Activated T-cell treated with anti-CD3 and anti-CD28 coated beads for 48 hours (primary cell): ENCODE measurements around the gene SLC38A7.
"Not testable (repeated sequence)": the region's sequence is repeated elsewhere in the genome, so short reads cannot be mapped to it uniquely, and the experiment has no call there.

ENCODE experiments used
- DNase-seq: peaks from one replicate; pipeline ENCODE4 v3.0.0-alpha.2; 2020; ENCODE audit warnings: low read depth

The SLC38A7 gene

DNA sequence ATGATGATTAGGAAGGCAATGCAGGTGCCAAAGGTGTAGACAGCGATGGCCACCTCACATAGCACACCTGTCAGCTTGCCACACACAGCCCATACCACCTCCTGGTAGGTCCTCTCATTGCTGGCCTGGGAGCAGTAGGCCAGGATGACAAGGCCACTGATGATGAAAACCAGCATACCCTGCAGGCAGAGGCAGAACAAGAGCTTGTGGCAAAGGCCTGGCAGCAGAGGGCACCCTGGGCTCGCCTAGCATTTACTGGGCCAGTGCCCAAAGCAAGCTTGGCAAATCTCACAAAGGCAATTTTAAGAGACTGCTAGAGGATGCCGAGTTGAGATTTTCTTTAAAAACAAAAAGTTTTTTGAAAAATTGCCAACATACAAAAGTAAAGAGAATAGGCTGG, 5.9 kb downstream of the SLC38A7 start:
- no peak for DNase-seq

DNA sequence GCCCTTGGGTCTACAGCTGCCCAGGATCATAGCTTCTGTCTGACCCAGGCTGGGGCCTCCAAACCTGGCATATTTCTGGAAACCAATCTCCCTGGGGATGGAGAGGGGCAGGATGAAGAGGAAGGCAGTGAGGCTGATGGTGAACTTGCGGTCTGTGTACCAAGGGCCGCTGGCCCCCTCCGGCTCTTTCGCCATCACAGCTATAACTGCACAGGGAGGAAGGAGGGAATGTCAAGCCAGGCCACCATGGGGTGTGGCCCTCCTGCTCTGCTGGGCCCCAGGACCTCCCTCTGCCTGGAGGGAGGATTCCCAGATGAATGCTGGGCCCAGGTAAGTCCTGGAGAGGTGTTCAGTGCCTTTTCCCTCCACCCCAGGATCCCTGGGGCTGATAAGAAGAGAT, 6.3 kb downstream of the SLC38A7 start:
- no peak for DNase-seq

DNA sequence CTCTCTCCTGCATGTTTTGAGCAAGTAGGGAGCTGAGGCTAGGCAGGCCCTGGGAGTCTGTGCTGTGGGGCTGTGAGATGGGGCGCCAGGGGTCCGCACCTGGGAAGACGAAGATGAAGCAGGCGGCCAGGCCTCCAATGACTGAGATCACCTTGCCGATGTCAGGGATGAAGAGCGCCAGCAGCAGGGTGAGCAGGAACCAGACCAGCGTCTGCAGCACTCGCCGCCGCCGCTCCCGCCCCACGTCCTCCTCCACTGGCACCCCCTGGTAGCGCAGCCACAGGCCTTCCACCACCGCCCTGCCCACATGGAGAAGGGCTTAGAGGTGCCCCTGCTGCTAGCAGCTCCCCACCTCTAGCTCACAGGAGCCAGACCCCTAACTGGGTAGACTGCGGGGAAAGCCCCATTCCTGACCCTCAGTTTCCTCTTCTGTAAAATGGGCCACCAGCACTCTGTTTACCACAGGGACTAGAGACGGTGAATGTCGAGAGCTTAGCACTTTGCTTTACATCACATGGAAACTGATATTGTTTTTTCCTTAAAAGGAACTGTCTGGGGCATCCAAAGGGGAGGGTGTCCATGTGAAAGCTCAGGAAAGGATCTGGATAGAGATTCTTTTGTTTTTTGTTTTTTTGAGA, 13.5 kb downstream of the SLC38A7 start:
- no peak for DNase-seq

DNA sequence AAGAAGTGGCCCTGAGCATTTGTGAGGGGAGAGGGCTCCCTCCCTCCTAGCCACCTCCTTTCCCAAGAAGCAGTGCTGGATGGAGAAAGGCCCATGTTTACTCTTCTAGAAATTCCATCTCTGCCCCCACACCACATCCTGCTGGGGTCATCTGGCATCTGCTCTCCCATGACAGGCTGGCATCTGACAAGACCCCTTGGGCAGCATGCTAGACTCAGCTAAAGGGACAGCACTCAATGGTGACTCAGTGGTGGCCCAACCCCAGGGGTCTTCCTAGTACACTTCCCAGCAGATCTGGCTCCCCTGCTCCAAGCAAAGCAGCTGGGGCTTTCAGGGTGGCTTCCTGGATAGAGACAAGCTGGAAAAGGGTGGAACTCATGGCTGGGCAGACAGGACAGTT, 14.4 kb downstream of the SLC38A7 start:
- no peak for DNase-seq

DNA sequence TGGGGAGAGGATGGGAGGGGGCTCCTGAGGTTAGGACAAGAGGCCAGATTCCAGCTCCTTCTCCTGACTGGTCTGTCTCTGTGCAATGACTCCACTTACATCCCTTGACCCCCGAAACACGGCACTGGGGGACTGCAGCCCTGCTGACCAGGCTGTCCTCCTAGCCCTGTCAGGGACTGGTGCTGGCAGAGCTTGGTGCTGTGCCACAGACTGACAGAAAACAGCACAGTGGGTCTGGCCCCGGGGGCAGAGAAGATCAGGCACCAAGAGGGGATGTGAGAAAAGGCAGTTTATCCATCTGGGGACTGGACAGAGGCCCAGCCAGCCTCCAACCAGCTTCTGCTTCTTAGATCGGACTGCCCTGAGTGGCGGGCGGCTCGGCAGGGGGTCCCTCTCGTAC, 19.4 kb downstream of the SLC38A7 start:
- no peak for DNase-seq

DNA sequence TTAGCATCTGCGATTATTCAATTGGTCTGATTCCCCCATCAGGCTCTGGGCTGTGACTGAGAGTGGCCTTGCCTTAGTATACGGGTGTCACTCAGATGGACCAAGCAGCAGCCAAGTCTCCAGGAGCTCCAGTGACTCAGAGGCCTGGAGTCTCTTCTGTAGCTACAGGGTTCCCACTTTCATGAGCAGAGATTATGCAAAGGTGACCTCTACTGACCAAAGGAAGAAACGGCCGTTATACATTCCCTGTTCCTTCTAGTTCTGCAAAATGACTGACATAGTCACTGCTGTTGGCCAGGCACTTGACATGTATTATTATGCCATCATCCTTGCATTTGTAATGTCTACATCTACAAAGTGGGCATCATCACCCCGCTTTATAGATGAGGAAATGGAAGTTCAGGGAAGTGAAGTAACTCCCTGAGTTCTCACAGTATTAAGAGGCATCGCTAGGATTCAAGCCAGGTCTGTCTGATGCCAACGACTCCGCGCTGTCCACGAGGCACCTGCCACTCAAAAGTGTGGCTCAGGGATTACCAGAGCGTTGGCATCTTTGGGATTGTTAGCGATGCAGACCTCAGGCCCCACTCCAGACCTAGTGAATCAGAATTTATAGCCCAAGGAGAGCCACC, 23.3 kb downstream of the SLC38A7 start:
- no peak for DNase-seq

DNA sequence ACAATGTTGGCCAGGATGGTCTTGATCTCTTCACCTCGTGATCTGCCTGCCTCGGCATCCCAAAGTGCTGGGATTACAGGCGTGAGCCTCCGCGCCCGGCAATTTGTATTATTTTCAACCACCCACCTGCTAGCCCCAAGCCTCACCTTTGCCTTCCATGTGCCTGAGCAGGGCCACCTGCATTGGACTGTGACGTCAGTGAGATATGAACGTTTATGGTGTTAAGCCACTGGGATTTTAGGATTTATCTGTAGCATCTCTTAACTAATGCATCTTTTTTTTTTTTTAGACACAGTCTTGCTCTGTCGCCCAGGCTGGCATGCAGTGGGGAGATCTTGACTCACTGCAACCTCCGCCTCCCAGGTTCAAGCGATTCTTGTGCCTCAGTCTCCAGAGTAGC, 24.7 kb downstream of the SLC38A7 start:
- not testable (repeated sequence) for DNase-seq

DNA sequence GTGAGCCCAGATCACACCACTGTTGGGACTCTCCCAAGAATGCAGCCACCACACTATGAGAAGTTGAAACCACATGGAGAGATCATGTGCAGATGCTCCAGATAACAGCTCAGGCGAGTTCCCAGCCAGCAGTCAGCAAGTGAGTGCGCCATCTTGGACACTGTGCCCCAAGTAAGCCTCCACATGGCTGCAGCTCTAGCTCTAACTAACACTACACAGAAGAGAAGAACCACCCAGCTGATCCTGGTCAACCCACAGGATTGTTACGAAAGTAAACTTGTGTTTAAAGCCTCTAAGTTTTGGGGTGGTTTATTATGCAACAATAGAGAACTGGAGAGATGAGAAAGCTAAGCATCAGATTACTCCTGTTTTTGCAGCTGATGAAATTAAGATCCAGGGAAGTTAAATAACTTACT, 25.8 kb downstream of the SLC38A7 start:
- DNase-seq = no peak

DNA sequence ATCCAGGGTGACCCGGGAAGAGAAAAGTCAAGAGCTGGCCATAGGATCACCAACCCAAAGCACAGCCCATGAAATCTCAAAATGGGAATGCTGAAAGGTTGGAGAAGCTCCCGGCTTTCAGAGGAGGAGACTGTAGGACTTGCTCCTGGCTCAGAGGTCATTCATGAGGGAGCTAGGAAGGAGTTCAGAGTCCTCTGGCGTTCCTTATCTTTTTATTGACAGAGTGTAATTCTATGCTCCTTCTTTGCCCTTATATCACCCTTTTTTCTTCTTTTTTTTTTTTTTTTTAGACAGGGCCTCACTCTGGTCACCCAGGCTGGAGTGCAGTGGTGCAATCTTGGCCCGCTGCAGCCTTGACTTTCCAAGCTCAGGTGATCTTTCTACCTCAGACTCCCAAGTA, 27.7 kb downstream of the SLC38A7 start:
- no peak for DNase-seq

DNA sequence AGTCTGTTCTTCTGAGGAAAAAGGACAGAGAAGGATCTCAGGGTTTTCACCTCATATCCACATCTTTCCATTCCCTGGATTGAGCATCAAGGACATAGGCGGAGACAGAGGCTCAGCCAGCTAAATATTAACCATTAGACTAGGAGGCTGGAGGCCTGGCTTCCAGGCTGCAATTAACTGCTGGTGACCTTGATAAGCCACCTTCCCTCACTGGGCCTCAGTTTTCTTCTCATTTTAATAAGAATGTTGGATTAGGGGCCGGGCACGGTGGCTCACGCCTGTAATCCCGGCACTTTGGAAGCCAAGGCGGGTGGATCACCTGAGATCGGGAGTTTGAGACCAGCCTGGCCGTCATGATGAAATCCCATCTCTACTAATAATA, 29.4 kb downstream of the SLC38A7 start:
- DNase-seq = no peak

DNA sequence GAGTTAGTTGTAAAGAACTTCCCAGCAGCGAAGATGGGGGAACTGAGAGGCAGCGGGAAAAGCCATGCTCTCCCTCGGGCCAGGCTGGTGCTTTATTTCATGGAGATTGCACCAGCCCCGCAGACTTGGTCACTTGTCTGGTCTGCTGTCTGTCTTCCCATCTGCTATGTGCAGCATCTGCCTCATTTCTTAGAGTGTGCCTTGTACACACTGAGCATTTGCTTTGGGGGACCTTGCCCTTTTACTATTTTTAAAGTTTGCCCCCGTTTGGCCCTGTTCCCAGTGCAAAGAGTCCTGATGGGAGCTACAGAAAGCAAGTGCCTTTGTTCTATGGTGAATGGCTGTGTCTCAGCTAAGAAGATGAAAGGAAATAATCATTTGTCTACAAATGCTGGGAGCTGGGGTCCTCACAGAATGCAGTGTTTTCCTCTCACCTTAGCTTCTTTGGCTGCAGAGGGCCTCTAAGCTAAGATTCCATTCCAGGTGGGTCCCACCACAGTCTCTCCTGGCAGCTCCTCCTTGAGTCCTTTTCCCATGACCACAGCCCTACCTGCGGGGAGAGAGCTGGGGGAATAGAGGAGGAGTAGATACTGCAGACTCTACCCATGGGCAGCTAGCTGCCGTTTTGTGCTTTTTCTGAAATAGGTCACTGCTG, 29.9 kb downstream of the SLC38A7 start:
- no peak for DNase-seq

DNA sequence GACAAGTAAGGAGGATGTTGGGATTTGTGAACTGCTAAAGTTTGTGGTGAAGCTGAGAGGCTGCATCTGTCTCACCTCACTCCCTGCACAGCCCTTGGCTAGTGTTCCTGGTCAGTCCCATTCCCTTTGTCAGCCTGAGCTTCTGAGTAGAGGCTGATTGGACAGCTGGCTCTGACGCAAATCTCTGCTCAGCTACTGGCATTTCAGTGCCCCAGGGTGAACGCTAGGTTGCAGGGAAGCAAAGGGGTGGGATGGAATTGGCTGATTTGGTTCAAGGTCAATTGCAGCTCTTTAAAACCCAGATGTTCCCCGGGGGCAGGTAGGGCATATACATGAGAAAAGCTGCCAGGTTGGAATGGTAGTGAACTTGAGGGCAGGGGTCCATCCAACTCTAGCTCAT, 31.8 kb downstream of the SLC38A7 start:
- DNase-seq = no peak

DNA sequence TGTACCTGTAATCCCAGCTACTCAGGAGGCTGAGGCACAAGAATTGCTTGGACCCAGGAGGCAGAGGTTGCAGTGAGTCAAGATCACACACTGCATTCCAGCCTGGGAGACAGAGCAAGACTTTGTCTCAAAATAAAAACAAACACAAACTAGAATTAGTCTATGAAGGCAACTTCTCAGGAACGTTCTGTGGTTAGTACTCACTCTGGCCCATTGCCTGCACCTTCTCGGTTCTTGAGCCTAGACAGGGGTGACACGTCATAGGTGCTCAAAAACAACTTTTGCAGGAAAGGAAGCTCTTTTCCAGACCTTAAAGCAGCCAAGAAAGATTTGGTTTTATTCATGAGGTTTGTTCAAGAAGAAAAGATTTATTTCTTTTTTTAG, 32.6 kb downstream of the SLC38A7 start:
- no peak for DNase-seq

DNA sequence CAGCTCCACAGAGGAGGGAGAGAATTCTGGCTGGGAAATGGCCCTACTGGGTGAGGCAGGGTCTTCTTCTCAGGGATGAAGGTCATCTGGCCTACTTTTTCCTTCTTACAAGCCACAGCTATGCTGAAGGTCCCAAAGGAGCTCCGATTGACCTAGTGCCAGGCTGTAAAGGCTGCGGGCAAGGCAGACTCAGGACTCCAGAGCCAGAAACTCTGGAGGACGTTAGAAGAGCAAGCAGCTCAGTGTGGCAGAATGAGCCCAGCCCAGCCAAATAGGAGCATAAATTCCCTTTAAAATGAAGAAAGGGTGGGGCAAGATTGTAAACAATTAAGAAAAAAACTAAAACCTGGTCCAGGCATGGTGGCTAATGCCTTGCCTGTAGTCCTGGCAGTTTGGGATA, 34.9 kb downstream of the SLC38A7 start:
- DNase-seq = no peak

DNA sequence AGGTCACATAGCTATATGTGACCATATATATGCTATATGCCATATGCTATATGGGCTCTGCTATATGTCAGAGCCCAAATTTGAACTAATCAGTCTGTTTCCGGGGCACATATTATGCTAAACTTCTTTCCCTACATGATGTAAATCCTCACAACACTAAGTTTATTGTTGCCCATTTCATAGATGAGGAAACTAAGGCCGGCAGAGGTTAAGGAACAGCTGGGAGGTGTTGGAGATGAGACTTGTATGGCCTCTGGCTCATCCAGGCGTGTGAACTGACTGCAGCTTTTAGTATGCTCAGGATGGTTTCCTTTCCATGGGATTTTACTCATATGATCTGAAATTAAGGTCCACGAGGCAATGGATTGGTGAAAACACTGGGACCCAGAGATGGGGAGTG, 37.5 kb downstream of the SLC38A7 start:
- DNase-seq = no peak

DNA sequence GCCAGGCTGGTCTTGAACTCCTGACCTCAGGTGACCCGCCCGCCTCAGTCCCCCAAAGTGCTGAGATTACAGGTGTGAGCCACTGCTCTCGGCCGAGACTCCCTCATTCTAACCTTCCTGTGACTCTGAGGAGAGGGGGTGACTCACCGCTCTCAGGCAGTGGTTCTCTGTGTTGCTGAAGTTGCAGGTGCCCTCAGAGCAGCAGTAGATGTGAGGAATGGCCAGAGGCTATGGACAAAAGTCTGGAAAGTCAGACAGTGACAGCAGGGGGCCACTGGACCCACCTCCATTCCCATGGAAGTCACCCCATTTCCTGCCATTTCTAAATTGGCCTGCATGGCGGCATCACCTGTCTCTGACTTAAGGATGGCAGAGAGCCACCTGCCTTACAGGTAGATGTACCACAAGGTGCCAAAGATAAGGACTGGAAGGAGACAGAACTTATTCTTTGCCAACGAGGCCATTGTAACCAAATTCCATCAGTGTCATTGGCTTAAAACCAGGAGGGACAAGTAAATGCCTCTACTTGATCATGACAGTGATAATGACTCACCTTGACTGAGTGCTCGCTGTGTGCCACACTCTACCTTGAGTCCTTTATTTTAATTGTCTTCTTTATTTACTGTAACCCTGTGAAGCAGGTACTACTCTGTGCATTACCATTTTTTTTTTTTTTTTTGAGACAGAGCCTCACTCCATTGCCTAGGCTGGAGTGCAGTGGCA, 39.6 kb downstream of the SLC38A7 start:
- no peak for DNase-seq

DNA sequence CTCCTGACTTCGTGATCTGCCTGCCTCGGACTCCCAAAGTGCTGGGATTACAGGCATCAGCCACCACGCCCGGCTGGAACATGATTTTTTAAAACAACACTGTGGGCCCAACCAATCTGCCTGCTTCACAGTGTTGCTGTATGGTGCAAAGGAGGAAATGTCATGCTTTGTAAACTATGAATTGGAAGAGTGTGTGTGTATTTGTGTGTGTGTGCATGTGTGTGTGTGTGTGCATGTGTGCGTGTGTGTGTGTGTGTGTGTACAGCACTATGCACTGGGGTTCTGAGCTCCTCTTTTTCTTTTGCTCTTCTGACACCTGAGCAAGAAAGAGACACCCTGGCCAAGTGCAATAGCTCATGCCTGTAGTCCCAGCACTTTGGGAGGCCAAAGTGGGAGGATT, 40.5 kb downstream of the SLC38A7 start:
- DNase-seq = no peak

DNA sequence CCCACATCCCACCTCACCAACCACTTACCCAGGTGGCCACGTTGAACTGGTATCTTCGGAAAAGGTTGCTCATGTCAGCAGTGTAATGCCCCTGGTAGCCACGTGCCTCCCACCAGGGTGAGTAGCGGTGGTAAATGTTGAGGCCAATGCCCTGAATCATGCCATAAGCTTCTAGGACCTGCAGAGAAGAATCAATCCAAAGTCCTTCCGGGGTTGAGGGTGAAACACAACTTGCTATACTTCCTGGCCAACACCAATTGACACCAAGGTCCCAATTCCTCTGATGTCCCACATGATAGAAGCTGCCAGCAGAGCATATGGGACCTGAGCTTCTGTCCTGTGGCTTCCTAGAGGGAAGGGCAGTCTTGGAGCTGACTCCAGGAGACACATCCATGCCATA, 43.6 kb downstream of the SLC38A7 start:
- no peak for DNase-seq

DNA sequence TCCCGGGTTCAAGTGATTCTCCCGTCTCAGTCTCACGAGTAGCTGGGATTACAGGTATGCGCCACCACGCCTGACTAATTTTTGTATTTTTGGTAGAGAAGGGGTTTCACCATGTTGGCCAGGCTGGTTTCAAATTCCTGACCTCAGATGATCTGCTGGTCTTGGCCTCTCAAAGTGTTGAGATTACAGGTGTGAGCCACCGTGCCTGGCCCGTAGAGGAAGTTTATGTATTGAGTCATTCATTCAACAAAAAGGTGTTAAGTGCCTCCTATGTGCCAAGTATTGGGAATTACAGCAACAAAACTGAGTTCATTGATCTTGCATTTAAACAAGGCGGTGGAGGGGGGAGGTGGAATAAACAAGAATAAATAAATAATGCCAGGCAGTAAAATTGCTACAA, 44.7 kb downstream of the SLC38A7 start:
- no peak for DNase-seq

DNA sequence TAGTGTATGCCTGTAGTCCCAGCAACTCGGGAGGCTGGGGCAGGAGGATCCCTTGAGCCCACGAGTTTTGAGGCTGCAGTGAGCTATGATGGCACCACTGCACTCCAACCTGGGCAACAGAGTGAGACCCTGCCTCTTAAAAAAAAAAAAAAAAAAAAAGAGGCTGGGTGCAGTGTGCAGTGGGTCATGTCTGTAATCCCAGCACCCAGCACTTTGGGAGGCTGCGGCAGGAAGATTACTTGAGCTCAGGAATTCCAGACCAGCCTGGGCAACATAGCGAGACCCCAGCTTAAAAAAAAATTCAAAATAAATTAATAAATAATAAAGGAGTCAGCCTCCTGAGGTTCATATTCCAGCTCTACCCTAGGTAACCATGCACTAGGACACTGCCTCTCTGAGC, 45.3 kb downstream of the SLC38A7 start:
- no peak for DNase-seq

DNA sequence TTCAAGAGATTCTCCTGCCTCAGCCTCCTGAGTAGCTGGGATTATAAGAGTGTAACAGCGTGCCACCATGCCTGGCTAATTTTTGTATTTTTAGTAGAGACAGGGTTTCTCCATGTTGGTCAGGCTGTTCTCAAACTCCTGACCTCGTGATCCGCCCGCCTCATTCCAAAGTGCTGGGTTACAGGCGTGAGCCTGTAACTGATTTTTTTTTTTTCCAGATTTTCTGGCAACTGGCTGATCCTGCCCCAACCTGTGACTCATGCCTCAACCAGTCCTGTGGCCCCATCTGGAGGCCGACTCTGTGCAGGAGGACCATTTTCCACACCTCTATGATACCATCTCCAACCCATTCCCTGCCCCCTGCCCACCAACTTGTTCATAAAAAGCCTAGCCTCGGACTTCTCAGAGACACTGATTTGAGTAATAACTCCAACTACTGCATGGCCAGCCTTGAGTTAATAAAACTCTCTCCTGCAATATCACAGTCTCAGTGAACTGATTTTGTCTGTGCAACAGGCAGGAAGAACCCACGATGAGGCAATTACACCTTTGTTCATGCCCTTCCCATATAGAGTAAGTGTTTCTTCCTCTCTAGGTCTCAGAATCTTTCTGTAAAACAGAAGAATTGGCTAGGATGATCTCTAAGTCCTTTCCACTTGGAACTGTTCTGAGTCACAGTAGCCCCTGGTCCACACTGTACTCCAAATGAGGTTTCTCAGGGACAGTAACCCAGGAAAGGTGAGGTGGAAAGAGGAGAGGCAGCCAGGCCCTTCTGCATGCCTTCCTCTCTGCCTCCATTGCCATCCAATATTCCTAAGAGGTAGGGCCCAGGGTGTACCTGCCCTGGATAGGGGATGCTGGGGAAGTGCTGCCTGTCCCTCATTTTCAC, 46.2 kb downstream of the SLC38A7 start:
- no peak for DNase-seq

DNA sequence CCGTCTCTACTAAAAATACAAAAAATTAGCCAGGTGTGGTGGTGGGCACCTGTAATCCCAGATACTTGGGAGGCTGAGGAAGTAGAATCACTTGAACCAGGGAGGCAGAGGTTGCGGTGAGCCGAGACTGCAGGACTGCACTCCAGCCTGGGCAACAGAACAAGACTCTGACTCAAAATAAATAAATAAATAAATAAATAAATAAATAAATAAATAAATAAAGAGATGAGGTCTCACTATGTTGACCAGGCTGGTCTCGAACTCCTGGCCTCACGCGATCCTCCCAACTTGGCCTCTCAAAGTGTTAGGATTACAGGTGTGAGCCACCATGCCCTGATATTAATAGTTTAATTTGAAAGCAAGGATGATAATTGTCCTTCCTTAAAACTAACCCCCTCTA, 47.5 kb downstream of the SLC38A7 start:
- DNase-seq = not testable (repeated sequence)
